Hepatocyte (in vitro differentiated cells): ENCODE data around the gene GPR45. TPM values are rescaled to one million over a fixed set of nuclear protein-coding genes. Genes with fewer than 3 reads are reported as not detected.

ENCODE experiments used
- DNase-seq: peaks from one replicate; pipeline ENCODE4 v3.0.0-alpha.2; 2016; ENCODE audit warnings: low spot score
- H2AFZ ChIP-seq: fragments of 200-600 bp; sonication (generic); 2 replicates; pipeline ENCODE4 v1.6.0; 2016; ENCODE audit warnings: antibody characterized with exemption, mild to moderate bottlenecking
- H3K27ac ChIP-seq: fragments of 200-600 bp; sonication (generic); 2 replicates; pipeline ENCODE4 v1.5.1; 2016; ENCODE audit warnings: mild to moderate bottlenecking
- H3K27me3 ChIP-seq: fragments of 200-600 bp; sonication (generic); 2 replicates; pipeline ENCODE4 v1.6.1; 2016
- H3K36me3 ChIP-seq: fragments of 200-600 bp; sonication (generic); replicated peaks from 2 replicates; pipeline ENCODE4 v1.5.1; 2016; ENCODE audit warnings: low read depth; ENCODE audit not compliant: insufficient read depth
- H3K4me1 ChIP-seq: fragments of 200-600 bp; sonication (generic); 2 replicates; pipeline ENCODE4 v1.5.1; 2016; ENCODE audit warnings: mild to moderate bottlenecking, moderate library complexity; ENCODE audit not compliant: insufficient read depth
- H3K4me2 ChIP-seq: fragments of 200-600 bp; sonication (generic); 2 replicates; pipeline ENCODE4 v1.6.0; 2016
- H3K4me3 ChIP-seq: fragments of 200-600 bp; sonication (generic); 2 replicates; pipeline ENCODE4 v1.5.1; 2016; ENCODE audit warnings: mild to moderate bottlenecking
- H3K79me2 ChIP-seq: fragments of 200-600 bp; sonication (generic); 2 replicates; pipeline ENCODE4 v1.6.0; 2017; ENCODE audit warnings: mild to moderate bottlenecking
- H3K9me2 ChIP-seq: fragments of 200-600 bp; sonication (generic); replicated peaks from 2 replicates; pipeline ENCODE4 v1.6.0; 2017; ENCODE audit warnings: mild to moderate bottlenecking; ENCODE audit not compliant: insufficient read depth
- H3K9me3 ChIP-seq: fragments of 200-600 bp; sonication (generic); 2 replicates; pipeline ENCODE4 v1.5.1; 2016; ENCODE audit warnings: low read depth, mild to moderate bottlenecking
- H4K20me1 ChIP-seq: fragments of 200-600 bp; sonication (generic); 2 replicates; pipeline ENCODE4 v1.6.0; 2016; ENCODE audit warnings: mild to moderate bottlenecking; ENCODE audit not compliant: insufficient read depth, poor library complexity, severe bottlenecking
- CTCF ChIP-seq: fragments of 200-600 bp; sonication (generic); IDR thresholded peaks from 2 replicates; pipeline ENCODE4 v1.5.1; 2016; ENCODE audit warnings: antibody characterized with exemption, mild to moderate bottlenecking; ENCODE audit not compliant: poor library complexity
- EZH2 ChIP-seq: fragments of 200-600 bp; sonication (generic); IDR thresholded peaks from 2 replicates; pipeline ENCODE4 v1.6.1; 2016; ENCODE audit warnings: antibody characterized with exemption, mild to moderate bottlenecking, borderline replicate concordance
- EZH2phosphoT487 ChIP-seq: fragments of 200-600 bp; sonication (generic); IDR thresholded peaks from one replicate; pipeline ENCODE4 v1.6.1; 2018; ENCODE audit warnings: antibody characterized with exemption, mild to moderate bottlenecking, low read depth, moderate library complexity; ENCODE audit not compliant: unreplicated experiment, severe bottlenecking
- WGBS: methylation state at CpG from one replicate; pipeline ENCODE4 v1.1.6; 2016; ENCODE audit warnings: low lambda C conversion rate; ENCODE audit errors: missing lambda C conversion rate; 5-methylcytosine and 5-hydroxymethylcytosine counted together
- polyA plus RNA-seq: library from polyadenylated mRNA; unstranded; fragments of >200 nt; fragmentation: Nextera tagmentation; extraction: Ambion mirVana; gene quantifications from 2 replicates; pipeline ENCODE4 v1.2.1, GENCODE V29; 2016
- total RNA-seq: library from RNA; depleted of rRNA; stranded (reverse); fragments of >200 nt; gene quantifications from 2 replicates; pipeline ENCODE4 v1.2.3, GENCODE V29; 2014

GPR45 gene
- total and polyA plus RNA-seq, 2 experiments from 2014 or later: not detected

GRCh38 chr2:105215586-105216192, 25.9 kb upstream of the GPR45 start:
- H3K36me3 ChIP-seq: no peaks in the 10 kb centered on the region
- no peaks in the 10 kb centered on the region for H3K4me1 ChIP-seq
- H4K20me1 ChIP-seq: no peaks in the 10 kb centered on the region
- H3K4me2 ChIP-seq: no peak overlapping the region
- WGBS: 66% methylated on average over 5 of the region's 5 CpGs
- H3K27ac ChIP-seq: no peak overlapping the region
- H3K4me3 ChIP-seq: no peak overlapping the region
- H2AFZ ChIP-seq: no peak overlapping the region
- no peak for DNase-seq
- H3K9me2 ChIP-seq: no peaks in the 10 kb centered on the region
- H3K9me3 ChIP-seq: no peaks in the 10 kb centered on the region
- H3K27me3 ChIP-seq: no peaks in the 10 kb centered on the region
- no peaks in the 10 kb centered on the region for H3K79me2 ChIP-seq
- TF ChIP-seq CTCF: no peak
- no peak for TF ChIP-seq EZH2
- TF ChIP-seq EZH2phosphoT487: no peak

- no peak for DNase-seq
- Histone ChIP-seq H3K9me2 (no peaks in the 10 kb centered on the region), H3K9me3 (no peaks in the 10 kb centered on the region), H2AFZ (no peak overlapping the region), H3K4me1 (no peaks in the 10 kb centered on the region), H3K4me2 (no peak overlapping the region), H3K27ac (no peak overlapping the region), H3K79me2 (no peaks in the 10 kb centered on the region), H3K36me3 (no peaks in the 10 kb centered on the region), H3K27me3 (no peaks in the 10 kb centered on the region), H4K20me1 (no peaks in the 10 kb centered on the region), H3K4me3 (no peak overlapping the region)
- TF ChIP-seq EZH2phosphoT487: no peak
- TF ChIP-seq CTCF: no peak
- TF ChIP-seq EZH2: no peak
- WGBS: 85% methylated on average over 3 of the region's 3 CpGs
These were observed 20.9 kb upstream of the GPR45 start for GRCh38 chr2:105220604-105221003.

- H3K79me2 ChIP-seq: no peaks in the 10 kb centered on the region
- H3K4me3 ChIP-seq: no peak overlapping the region
- H3K4me2 ChIP-seq: no peak overlapping the region
- TF ChIP-seq EZH2 (no peak), CTCF (no peak), EZH2phosphoT487 (no peak)
- H3K27me3 ChIP-seq: no peaks in the 10 kb centered on the region
- no peaks in the 10 kb centered on the region for H4K20me1 ChIP-seq
- no peak overlapping the region for H3K27ac ChIP-seq
- H2AFZ ChIP-seq: no peak overlapping the region
- WGBS: 80% methylated on average over 8 of the region's 9 CpGs
- H3K9me2 ChIP-seq: no peaks in the 10 kb centered on the region
- no peaks in the 10 kb centered on the region for H3K36me3 ChIP-seq
- no peaks in the 10 kb centered on the region for H3K9me3 ChIP-seq
- no peaks in the 10 kb centered on the region for H3K4me1 ChIP-seq
- no peak for DNase-seq
These were observed 17.1 kb upstream of the GPR45 start for GRCh38 chr2:105224444-105224843.
